Posterior vena cava (tissue), 2 donors: ENCODE results near the gene GTF2A1. TPM values are rescaled to one million over a fixed set of nuclear protein-coding genes. Genes with fewer than 3 reads are reported as not detected.

Source experiments
- DNase-seq: peaks from one replicate; pipeline ENCODE4 v3.0.0-alpha.2; 2020; ENCODE audit warnings: low spot score
- intact Hi-C, 2 donors: fragments of 100-400 bp; cut with DNase I; formaldehyde crosslinking; loops; one replicate each; pipeline versions ENCODE4 v1.14.1 to v1.14.2; 2022 to 2023
- total RNA-seq, 2 donors: library from RNA; stranded (reverse); fragmentation: NEBNext Ultra II Directional; extraction: Animal tissue kit (Norgen Biotek cat#: 25700); gene quantifications; one replicate each; pipeline ENCODE4 v1.2.1, GENCODE V29; 2021
- donor health status: DM: yes; HTN: yes; CAD: no.
- donor health status: DM: yes; HTN: yes; CAD: no.

Gene GTF2A1
- total RNA-seq, 2 donors from 2014 or later: 28.3 to 30.6 TPM

DNA sequence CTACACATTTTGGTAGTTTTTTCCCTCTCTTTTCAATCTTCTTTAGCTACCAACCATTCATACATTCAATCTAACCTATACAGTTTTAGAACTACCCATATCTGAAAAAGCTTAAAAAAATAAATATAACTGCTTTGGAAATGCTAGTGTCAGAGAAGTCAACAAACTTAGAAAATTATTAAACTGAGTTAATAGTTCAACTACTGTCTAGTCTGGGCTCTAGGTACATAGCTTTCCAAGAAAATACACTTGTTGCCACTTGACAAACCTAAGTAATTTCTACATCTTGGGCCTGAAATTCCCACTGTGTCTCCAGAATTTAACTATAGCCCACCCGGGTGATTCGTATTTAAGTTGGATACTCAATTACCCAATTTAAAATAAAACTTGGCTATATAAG lies 22.1 kb downstream of the GTF2A1 start:
- DNase-seq: no peak
- intact Hi-C loops: no loop called here

- intact Hi-C loops: no loop called here
- no peak for DNase-seq
Observed at GRCh38 chr14:81193924-81194633, 26.7 kb downstream of the GTF2A1 start.

DNA sequence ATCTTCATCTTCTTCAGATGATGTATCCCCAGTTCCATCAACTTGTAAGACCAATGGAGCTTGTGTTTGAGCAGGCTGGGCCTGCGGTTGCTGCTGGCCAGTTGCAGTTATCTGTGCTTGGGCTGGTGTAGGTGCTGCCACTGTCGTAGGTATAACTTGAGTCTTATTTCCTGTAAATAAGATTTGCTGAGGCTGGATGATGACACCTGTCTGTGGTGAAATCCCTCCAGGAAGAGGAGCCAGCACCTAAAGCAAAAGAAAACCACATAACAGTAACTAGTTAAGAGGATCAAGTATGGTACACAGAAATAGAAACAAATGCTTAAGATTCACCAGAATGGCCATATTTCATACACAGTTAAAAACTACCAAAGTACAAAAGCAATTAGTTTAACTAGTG lies 28.2 kb downstream of the GTF2A1 start:
- DNase-seq: no peak
- intact Hi-C loops: no loop called here

DNA sequence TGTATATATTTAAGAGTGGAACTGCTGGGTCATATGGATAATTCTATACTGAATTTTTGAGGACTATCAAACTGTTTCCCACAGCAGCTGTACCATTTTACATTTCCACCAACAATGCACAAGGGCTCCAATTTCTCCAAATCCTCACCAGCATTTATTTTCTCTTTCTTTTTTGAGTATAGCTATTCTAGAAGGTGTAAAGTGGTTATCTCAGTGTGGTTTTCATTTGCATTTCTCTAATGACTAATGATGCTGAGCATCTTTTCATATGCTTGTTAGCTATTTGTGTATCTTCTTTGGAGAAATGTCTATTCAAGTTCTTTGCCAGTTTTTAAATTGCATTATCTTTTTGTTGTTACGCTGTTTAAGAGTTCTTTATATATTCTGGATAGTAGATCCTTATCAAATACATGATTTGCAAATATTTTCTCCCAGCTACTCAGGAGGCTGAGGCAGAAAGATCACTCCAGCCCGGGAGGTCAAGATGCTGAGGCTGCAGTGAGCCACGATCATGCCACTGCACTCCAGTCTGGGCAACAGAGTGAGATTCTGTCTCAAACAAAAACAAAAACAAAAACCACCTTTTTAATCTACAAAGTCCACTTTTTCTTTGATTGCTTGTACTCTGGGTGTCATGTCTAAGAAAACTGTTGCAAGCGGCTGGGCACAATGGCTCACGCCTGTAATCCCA lies 32.8 kb downstream of the GTF2A1 start:
- no peak for DNase-seq
- intact Hi-C loops: no loop called here

DNA sequence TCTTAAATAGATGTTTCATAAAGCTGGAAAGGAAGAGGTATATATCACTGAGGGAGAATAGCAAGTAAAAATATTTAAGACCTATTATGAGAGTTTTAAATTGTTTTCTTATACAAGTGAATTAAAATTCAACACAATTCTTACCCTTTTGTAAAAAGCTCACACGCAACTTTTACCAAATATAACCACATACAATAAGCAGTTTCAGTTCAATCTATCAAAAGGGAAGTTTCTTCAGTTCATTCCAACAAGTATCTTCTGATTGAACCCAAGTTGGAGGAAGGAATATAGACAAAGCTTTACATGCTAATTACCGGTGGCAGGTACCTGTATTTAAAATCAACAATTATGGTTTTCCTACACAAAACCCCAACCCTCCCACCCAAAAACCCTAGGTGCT lies 41.1 kb downstream of the GTF2A1 start:
- intact Hi-C loops: no loop called here

DNA sequence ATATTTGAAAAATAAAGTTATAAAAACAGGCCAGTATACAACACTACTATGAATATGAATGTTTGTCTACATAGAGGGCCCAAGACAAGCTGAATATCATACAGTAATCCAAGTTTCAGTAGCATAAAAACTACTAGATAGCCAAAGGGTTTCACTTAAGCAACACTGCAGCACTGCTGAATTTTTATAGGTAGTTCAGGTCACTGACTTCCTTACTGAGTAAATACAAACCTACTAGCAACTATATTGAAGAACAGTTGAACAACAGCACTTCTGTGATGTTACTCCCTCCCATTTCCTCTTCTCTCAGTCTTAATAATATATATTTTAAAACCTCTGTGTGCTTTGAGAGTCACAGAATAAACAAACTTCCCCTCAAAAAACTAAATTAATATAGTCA lies 42.7 kb downstream of the GTF2A1 start:
- no peak for DNase-seq
- intact Hi-C loops: no loop called here

More for the DNA sequence above, 41.1 kb downstream of the GTF2A1 start:
- DNase-seq: no peak

DNA sequence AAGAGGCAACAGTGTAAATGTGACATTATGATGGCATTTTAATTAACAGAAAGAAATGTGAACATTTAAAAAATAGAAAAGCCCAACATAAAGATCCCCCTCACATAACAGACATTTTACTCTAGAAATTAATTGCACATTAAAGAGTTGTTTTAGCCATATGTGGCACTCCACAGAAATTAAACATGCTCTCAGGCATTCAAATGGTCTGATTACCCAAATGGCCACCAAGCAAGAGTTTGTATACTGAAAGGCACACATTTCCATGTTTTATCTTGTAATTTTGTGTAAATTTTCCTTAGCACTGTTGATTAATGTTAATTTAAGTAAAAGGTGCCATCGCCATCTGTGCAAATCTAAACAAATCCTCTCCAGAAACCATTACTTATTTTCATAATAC lies 43.5 kb downstream of the GTF2A1 start:
- DNase-seq: no peak
- intact Hi-C loops: no loop called here

GRCh38 chr14:81176241-81176640 lies 44.5 kb downstream of the GTF2A1 start:
- intact Hi-C loops: no loop called here
- no peak for DNase-seq

DNA sequence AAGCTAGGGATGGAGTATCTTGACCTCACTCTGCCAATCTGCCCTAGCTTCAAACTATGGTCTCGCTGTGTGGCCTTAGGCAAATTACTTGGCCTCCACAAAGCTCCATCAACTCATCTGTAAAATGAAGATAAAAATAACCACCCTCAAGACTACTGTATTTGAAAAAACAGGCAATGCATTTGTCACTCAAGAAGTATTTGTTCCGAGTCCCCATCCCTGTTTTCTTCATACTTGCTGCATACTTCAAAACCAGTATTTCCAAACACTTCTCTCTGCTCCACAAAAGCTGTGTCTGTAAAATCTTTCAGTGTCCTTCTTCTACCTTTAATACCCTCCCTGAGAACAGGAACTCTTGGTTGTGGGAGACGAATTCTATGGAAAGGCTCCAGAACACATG lies 47.9 kb downstream of the GTF2A1 start:
- intact Hi-C loops: loop anchor here in 1 of 2 donors (5.0 kb wide), 1 partner anchor 176 kb away; no protein-coding TSS in a partner anchor
- DNase-seq: no peak

DNA sequence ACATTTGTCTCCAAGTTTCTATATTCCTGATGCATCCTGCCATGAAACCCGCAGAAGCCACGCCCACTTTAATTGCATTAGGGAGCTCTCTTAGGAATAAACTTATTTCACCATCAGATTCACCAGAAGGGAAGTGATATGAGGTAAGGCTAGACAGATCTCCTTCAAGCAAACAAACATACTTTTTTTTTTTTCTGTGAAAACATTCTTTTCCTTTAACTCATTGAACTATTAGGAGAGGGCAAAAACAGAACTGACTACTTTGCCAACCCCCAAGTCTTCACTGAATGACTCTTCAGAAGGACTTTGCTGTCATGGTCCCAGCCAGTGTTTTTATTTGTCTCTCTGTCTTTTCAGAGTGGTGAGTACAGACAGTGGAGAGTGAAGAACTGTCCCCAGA lies 48.4 kb downstream of the GTF2A1 start:
- intact Hi-C loops: loop anchor here in 1 of 2 donors (5.0 kb wide), 1 partner anchor 175 kb away; no protein-coding TSS in a partner anchor
- DNase-seq: no peak

DNA sequence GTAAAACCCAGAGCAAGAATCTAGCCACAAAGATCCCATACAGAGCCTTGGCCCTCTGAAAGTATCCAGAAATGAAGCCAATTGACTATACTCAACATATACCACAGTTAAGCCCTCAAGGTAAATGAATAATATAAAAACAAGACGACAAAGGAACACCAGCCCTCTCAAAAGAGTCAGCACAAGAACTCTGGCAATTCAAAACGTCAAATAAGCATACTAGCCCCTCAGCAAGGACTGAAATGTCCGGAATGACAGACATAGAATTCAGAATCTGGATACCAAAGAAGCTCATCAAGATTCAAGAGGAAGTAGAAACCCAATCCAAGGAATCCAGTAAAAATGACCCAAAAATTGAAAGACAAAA lies 49.9 kb downstream of the GTF2A1 start:
- DNase-seq: no peak
- intact Hi-C loops: loop anchor here in 1 of 2 donors (5.0 kb wide), 1 partner anchor 174 kb away; no protein-coding TSS in a partner anchor

DNA sequence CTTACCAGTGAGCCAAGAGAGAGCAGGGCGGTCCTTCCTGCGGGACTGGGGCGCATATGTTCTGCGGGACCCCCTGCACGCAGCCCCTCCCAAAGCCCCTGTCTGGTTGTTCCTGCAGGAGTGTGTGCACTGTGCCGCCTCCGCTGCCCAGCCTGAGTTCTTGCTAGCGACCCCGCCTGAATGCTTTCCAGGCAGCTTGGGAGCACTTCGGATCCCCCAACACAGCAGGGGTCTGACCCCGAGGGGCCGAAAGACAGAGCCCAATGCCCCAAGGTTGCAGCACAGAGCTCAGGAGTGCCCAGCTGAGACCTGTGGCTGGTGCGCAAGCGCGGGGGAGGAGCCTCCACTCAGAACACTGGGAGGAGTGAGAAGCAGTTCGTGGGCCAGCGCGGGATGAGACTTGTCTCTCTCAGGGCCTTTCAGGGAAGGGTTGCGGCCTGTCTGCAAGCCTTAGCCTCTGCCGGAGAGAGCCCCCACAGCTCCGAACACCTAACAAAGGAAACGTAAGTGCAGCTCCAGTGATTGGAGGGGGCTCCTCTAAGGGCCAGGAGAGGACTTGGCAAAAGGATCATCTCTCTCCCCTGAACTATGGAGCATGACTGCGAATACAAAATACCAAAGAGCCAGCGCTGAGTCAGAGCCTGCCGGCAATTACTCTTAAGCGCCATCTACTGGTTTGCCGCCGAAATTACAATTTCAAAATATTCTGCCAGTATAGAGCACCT lies 50.5 kb downstream of the GTF2A1 start:
- DNase-seq: peak; percentile 98
- intact Hi-C loops: loop anchor here in 1 of 2 donors (5.0 kb wide), 1 partner anchor 173 kb away; no protein-coding TSS in a partner anchor

GRCh38 chr14:81169711-81170103 lies 51.1 kb downstream of the GTF2A1 start:
- intact Hi-C loops: loop anchor here in 1 of 2 donors (5.0 kb wide), 1 partner anchor 172 kb away; no protein-coding TSS in a partner anchor
- peak; percentile 90 for DNase-seq

- intact Hi-C loops: no loop called here
- DNase-seq: no peak
Observed at GRCh38 chr14:81169267-81169666, 51.5 kb downstream of the GTF2A1 start.

DNA sequence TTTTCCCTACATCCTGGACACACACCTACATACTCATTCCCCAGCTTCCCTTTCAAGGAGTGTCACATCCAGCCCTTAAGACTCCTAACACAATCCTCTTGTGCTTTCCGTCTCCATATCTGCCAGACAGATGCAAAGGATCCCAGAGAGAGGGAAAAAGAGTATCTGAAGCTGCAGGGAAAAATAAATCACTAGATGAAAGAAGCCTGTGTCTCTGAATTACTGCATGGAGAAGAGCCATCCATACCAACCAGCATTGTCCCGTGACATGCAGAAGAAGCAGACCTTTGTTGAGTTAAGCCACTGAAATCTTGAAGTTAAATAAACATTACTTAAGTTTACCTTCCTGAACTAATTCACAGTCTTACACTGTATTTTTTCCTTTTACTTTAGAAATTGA lies 54.6 kb downstream of the GTF2A1 start:
- intact Hi-C loops: no loop called here
- no peak for DNase-seq

- intact Hi-C loops: no loop called here
- no peak for DNase-seq
Observed at GRCh38 chr14:81165188-81165587, 55.6 kb downstream of the GTF2A1 start.

DNA sequence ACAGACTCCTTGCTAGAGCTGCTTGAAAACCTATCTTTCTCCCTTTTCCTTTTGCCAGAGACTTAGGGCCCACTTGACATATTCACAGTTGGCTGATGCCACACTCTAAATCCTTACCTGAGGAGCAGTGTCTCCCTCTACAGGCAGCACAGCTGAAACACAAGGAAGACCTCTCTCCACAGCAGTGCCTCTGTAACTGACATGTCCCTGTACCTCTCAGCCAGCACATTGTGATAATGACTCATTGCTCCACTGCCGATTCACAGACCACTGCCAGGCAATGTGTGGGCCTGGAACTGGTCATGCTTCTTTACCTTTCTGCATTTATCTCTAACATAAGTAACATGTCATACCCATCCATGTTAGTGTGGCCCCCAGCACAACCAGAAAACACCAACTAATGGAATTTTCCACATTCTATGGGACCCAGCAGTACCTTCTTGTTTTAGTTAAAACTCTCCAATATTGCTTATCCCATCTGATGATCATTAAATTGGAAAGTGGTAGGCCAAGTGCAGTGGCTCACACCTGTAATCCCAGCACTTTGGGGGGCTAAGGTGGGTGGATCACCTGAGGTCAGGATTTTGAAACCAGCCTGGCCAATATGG lies 56.5 kb downstream of the GTF2A1 start:
- DNase-seq: no peak
- intact Hi-C loops: no loop called here

- intact Hi-C loops: no loop called here
- no peak for DNase-seq
Observed at GRCh38 chr14:81162941-81163340, 57.8 kb downstream of the GTF2A1 start.

- DNase-seq: no peak
- intact Hi-C loops: no loop called here
Observed at GRCh38 chr14:81161749-81162148, 59.0 kb downstream of the GTF2A1 start.

- intact Hi-C loops: no loop called here
Observed at GRCh38 chr14:81161088-81161487, 59.7 kb downstream of the GTF2A1 start.

More at GRCh38 chr14:81161088-81161487, 59.7 kb downstream of the GTF2A1 start:
- no peak for DNase-seq
